ENCODE measurements around the gene HBM.
A peak's percentile ranks its signal among the peaks of the same experiment; 100 is the strongest.
"Not testable (repeated sequence)": the region's sequence is repeated elsewhere in the genome, so short reads cannot be mapped to it uniquely, and the experiment has no call there.

Gene HBM

DNA sequence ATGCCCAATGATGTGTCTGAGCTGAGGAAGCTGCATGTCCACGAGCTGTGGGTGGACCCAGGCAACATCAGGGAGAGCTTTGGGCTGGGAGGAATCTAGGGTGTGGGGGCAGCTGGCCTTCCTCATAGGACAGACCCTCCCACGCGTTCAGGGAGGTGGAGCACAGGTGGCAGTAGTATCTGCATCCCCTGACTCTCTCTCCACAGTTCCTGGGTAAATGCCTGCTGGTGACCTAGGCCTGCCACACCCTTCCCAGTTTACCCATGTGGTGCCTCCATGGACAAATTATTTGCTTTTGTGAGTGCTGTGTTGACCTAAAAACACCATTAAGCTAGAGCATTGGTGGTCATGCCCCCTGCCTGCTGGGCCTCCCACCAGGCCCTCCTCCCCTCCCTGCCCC lies 3.2 kb downstream of the HBM start:
- DNase-seq (ENCODE audit: low read depth, low spot score) = no peak

GRCh38 chr16:170088-170507 lies 4.3 kb downstream of the HBM start:
- DNase-seq (ENCODE audit: low read depth, low spot score) = peak; percentile 67

DNA sequence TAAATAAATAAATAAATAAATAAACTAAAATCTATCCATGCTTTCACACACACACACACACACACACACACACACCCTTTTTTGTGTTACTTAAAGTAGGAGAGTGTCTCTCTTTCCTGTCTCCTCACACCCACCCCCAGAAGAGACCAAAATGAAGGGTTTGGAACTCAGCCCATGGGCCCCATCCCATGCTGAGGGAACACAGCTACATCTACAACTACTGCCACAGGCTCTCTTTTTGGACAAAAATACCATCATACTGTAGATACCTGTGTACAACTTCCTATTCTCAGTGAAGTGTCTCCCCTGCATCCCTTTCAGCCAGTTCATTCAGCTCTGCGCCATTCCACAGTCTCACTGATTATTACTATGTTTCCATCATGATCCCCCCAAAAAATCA lies 5.0 kb downstream of the HBM start:
- no peak for DNase-seq (ENCODE audit: low read depth, low spot score)

GRCh38 chr16:172374-172941 lies 6.7 kb downstream of the HBM start, which contains the start of gene HBA2:
Gene HBA2, plus strand, starts transcription at chr16:172876. Its CDS starts 37 bp downstream, at chr16:172913.
- not testable (repeated sequence) for DNase-seq (ENCODE audit: low read depth, low spot score)

GRCh38 chr16:173211-173854 lies 7.6 kb downstream of the HBM start:
- not testable (repeated sequence) for DNase-seq (ENCODE audit: low read depth, low spot score)

DNA sequence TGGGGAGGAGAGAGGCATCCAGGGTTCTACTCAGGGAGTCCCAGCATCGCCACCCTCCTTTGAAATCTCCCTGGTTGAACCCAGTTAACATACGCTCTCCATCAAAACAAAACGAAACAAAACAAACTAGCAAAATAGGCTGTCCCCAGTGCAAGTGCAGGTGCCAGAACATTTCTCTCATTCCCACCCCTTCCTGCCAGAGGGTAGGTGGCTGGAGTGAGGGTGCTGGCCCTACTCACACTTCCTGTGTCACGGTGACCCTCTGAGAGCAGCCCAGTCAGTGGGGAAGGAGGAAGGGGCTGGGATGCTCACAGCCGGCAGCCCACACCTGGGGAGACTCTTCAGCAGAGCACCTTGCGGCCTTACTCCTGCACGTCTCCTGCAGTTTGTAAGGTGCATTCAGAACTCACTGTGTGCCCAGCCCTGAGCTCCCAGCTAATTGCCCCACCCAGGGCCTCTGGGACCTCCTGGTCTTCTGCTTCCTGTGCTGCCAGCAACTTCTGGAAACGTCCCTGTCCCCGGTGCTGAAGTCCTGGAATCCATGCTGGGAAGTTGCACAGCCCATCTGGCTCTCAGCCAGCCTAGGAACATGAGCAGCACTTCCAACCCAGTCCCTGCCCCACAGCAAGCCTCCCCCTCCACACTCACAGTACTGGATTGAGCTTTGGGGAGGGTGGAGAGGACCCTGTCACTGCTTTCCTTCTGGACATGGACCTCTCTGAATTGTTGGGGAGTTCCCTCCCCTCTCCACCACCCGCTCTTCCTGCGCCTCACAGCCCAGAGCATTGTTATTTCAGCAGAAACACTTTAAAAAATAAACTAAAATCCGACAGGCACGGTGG lies 8.4 kb downstream of the HBM start:
- not testable (repeated sequence) for DNase-seq (ENCODE audit: low read depth, low spot score)

GRCh38 chr16:175011-175949 lies 9.5 kb downstream of the HBM start:
- DNase-seq (ENCODE audit: low read depth, low spot score) = no peak

DNA sequence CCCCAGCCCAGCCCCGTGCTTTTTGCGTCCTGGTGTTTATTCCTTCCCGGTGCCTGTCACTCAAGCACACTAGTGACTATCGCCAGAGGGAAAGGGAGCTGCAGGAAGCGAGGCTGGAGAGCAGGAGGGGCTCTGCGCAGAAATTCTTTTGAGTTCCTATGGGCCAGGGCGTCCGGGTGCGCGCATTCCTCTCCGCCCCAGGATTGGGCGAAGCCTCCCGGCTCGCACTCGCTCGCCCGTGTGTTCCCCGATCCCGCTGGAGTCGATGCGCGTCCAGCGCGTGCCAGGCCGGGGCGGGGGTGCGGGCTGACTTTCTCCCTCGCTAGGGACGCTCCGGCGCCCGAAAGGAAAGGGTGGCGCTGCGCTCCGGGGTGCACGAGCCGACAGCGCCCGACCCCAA lies 10.2 kb downstream of the HBM start:
- DNase-seq (ENCODE audit: low read depth, low spot score) = not testable (repeated sequence)

DNA sequence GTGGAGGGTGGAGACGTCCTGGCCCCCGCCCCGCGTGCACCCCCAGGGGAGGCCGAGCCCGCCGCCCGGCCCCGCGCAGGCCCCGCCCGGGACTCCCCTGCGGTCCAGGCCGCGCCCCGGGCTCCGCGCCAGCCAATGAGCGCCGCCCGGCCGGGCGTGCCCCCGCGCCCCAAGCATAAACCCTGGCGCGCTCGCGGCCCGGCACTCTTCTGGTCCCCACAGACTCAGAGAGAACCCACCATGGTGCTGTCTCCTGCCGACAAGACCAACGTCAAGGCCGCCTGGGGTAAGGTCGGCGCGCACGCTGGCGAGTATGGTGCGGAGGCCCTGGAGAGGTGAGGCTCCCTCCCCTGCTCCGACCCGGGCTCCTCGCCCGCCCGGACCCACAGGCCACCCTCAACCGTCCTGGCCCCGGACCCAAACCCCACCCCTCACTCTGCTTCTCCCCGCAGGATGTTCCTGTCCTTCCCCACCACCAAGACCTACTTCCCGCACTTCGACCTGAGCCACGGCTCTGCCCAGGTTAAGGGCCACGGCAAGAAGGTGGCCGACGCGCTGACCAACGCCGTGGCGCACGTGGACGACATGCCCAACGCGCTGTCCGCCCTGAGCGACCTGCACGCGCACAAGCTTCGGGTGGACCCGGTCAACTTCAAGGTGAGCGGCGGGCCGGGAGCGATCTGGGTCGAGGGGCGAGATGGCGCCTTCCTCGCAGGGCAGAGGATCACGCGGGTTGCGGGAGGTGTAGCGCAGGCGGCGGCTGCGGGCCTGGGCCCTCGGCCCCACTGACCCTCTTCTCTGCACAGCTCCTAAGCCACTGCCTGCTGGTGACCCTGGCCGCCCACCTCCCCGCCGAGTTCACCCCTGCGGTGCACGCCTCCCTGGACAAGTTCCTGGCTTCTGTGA lies 11.0 kb downstream of the HBM start, which contains the start of gene HBA1:
TSS of gene HBA1 (plus strand) at position 204 of the 906 bp plus-strand sequence. CDS start at position 241, 37 bp downstream.
- not testable (repeated sequence) for DNase-seq (ENCODE audit: low read depth, low spot score)

GRCh38 chr16:177394-177822 lies 11.6 kb downstream of the HBM start:
- DNase-seq (ENCODE audit: low read depth, low spot score) = no peak

DNA sequence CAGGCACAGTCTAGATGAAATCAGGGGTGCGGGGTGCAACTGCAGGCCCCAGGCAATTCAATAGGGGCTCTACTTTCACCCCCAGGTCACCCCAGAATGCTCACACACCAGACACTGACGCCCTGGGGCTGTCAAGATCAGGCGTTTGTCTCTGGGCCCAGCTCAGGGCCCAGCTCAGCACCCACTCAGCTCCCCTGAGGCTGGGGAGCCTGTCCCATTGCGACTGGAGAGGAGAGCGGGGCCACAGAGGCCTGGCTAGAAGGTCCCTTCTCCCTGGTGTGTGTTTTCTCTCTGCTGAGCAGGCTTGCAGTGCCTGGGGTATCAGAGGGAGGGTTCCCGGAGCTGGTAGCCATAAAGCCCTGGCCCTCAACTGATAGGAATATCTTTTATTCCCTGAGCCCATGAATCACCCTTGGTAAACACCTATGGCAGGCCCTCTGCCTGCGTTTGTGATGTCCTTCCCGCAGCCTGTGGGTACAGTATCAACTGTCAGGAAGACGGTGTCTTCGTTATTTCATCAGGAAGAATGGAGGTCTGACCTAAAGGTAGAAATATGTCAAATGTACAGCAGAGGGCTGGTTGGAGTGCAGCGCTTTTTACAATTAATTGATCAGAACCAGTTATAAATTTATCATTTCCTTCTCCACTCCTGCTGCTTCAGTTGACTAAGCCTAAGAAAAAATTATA lies 12.3 kb downstream of the HBM start:
- DNase-seq (ENCODE audit: low read depth, low spot score) = no peak

DNA sequence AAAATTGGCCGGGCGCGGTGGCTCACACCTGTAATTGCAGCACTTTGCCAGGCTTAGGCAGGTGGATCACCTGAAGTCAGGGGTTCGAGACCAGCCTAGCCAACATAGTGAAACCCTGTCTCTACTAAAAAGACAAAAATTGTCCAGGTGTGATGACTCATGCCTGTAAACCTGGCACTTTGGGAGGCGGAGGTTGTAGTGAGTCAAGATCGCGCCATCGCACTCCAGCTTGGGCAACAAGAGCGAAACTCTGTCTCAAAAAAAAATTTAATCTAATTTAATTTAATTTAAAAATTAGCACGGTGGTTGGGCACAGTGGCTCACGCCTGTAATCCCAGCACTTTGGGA lies 12.9 kb downstream of the HBM start:
- DNase-seq (ENCODE audit: low read depth, low spot score) = no peak

DNA sequence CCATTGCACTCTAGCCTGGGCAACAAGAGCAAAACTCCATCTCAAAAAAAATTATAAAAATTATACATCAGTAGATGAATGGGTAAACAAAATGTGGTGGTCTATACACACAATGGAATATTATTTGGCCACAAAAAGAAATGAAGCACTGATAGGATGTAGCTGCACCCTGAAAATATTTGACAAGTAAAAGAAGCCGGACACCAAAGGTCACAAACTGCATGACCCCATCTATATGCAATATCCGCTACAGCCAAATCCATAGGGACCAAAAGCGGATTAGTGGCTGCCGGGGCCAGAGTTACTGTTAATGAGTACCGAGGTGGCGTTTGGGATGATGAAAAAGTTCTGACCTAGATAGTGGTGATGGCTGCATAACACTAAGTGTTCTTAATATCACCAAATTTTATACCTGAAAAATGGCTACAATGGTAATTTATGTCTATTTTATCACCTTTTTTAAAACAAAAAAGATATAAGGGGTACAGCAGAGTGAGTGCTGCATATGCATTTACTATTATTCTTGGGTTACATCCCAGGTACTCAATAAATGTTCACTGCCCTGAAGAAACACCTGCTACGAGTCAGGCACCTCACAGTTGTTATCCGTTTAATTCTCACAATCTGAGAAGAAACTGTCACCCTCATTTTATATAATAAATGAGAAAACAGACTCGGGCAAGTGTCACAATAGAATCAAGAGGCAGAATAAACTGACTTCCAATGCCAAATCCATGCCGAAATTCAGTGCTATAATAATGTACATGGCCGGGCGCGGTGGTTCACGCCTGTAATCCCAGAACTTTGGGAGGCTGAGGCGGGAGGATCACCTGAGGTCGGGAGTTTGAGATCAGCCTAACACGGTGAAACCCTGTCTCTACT lies 13.7 kb downstream of the HBM start:
- no peak for DNase-seq (ENCODE audit: low read depth, low spot score)

DNA sequence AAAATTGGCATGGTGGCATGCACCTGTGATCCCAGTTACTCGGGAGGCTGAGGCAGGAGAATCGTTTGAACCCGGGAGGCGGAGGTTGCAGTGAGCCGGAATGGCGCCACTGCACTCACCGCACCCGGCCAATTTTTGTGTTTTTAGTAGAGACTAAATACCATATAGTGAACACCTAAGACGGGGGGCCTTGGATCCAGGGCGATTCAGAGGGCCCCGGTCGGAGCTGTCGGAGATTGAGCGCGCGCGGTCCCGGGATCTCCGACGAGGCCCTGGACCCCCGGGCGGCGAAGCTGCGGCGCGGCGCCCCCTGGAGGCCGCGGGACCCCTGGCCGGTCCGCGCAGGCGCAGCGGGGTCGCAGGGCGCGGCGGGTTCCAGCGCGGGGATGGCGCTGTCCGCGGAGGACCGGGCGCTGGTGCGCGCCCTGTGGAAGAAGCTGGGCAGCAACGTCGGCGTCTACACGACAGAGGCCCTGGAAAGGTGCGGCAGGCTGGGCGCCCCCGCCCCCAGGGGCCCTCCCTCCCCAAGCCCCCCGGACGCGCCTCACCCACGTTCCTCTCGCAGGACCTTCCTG lies 14.4 kb downstream of the HBM start, which contains the start of gene HBQ1:
TSS of gene HBQ1 (plus strand) at position 359 of the 575 bp plus-strand sequence. CDS start at position 387, 28 bp downstream.
- peak; percentile 39 for DNase-seq (ENCODE audit: low read depth, low spot score)

DNA sequence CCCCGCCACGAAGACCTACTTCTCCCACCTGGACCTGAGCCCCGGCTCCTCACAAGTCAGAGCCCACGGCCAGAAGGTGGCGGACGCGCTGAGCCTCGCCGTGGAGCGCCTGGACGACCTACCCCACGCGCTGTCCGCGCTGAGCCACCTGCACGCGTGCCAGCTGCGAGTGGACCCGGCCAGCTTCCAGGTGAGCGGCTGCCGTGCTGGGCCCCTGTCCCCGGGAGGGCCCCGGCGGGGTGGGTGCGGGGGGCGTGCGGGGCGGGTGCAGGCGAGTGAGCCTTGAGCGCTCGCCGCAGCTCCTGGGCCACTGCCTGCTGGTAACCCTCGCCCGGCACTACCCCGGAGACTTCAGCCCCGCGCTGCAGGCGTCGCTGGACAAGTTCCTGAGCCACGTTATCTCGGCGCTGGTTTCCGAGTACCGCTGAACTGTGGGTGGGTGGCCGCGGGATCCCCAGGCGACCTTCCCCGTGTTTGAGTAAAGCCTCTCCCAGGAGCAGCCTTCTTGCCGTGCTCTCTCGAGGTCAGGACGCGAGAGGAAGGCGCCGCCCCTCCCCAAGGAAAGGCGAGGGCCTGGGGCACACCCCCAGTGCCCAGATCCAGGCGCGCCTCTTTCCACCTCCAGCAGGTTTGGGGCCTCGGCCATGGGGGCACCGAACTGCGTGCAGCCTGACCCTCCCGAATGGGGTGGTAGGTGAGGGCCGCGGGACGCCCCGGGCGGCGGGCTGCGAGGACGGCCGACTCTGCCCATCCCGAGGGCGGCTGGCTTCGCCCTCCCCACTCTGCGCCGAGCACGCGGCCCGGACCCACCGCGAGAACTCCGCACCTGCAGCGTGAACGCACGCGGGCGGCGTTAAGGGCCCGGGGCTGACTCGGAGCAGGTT lies 15.1 kb downstream of the HBM start:
- peak; percentile 90 for DNase-seq (ENCODE audit: low read depth, low spot score)

DNA sequence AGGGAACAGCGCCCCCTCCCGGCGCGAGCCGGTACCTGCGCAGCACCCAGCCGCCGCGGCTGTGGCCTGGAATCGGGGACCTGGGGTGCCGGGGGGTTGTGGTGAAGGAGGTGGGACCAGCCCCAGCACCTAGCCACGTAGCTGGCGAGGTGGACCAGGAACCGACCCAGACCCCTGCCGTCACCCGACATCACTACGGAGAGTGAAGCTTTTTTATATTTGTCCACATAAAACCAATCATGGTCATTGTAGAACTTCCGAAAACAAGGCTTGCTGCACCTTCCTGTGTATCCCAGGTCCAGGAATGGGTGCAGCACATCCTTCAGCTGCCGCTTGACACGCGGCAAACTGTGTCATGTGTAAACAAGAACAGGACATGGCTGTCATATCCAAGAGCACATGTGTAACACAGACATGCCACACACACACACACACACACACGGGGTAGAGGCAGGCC lies 15.8 kb downstream of the HBM start:
- DNase-seq (ENCODE audit: low read depth, low spot score) = no peak

GRCh38 chr16:183005-183404 lies 17.2 kb downstream of the HBM start:
- DNase-seq (ENCODE audit: low read depth, low spot score) = no peak
